SJCRH30 (cell line): ENCODE results near the gene SLC38A10. TPM values are rescaled to one million over a fixed set of nuclear protein-coding genes. Genes with fewer than 3 reads are reported as not detected.

ENCODE experiments used
- DNase-seq, 2 experiments: peaks; one replicate each; pipeline ENCODE4 v3.0.0-alpha.2; 2015 to 2020
- H3K27ac ChIP-seq: fragments of 250-450 bp; sonication (Bioruptor Pico); 2 replicates; pipeline ENCODE4 v1.5.1; 2020; ENCODE audit warnings: mild to moderate bottlenecking, moderate library complexity
- H3K27me3 ChIP-seq: fragments of 250-450 bp; sonication (Bioruptor Pico); 2 replicates; pipeline ENCODE4 v1.5.1; 2020; ENCODE audit warnings: mild to moderate bottlenecking, moderate library complexity
- H3K36me3 ChIP-seq: fragments of 250-450 bp; sonication (Bioruptor Pico); 2 replicates; pipeline ENCODE4 v1.5.1; 2020; ENCODE audit warnings: mild to moderate bottlenecking, moderate library complexity
- H3K4me1 ChIP-seq: fragments of 250-450 bp; sonication (Bioruptor Pico); 2 replicates; pipeline ENCODE4 v1.5.1; 2020; ENCODE audit warnings: mild to moderate bottlenecking, moderate library complexity
- H3K4me3 ChIP-seq: fragments of 250-450 bp; sonication (Bioruptor Pico); 2 replicates; pipeline ENCODE4 v1.5.1; 2020; ENCODE audit warnings: mild to moderate bottlenecking, moderate library complexity
- H3K9me3 ChIP-seq: fragments of 250-450 bp; sonication (Bioruptor Pico); replicated peaks from 2 replicates; pipeline ENCODE4 v1.5.1; 2020; ENCODE audit warnings: mild to moderate bottlenecking, moderate library complexity
- total RNA-seq: library from RNA; depleted of rRNA; stranded (reverse); fragments of >200 nt; shearing (Covaris generic); gene quantifications from 2 replicates; pipeline ENCODE4 v1.2.3, GENCODE V29; 2014

The SLC38A10 gene
- total RNA-seq, 1 experiment from 2014 or later, result 97.0 TPM

GRCh38 chr17:81246679-81247338 lies 48.3 kb downstream of the SLC38A10 start:
- Histone ChIP-seq H3K4me1 (no peaks in the 10 kb centered on the region), H3K27ac (no peak overlapping the region), H3K36me3 (peaks cover 4% of the 10 kb centered on the region; the same call in 1 of the 2 replicates), H3K9me3 (no peaks in the 10 kb centered on the region), H3K27me3 (no peaks in the 10 kb centered on the region), H3K4me3 (no peak overlapping the region)
- no peak for DNase-seq

GRCh38 chr17:81246343-81246670 lies 48.8 kb downstream of the SLC38A10 start:
- peaks cover 6% of the 10 kb centered on the region for H3K36me3 ChIP-seq
- no peaks in the 10 kb centered on the region for H3K9me3 ChIP-seq

GRCh38 chr17:81245665-81246342 lies 49.3 kb downstream of the SLC38A10 start:
- Histone ChIP-seq H3K9me3 (no peaks in the 10 kb centered on the region), H3K36me3 (peaks cover 10% of the 10 kb centered on the region), H3K4me1 (no peaks in the 10 kb centered on the region), H3K27me3 (no peaks in the 10 kb centered on the region), H3K27ac (no peak overlapping the region), H3K4me3 (no peak overlapping the region)
- DNase-seq, result no peak

More at GRCh38 chr17:81246343-81246670, 48.8 kb downstream of the SLC38A10 start:
- H3K4me3 ChIP-seq, result no peak overlapping the region
- H3K4me1 ChIP-seq, result no peaks in the 10 kb centered on the region
- H3K27ac ChIP-seq, result no peak overlapping the region
- DNase-seq, result no peak
- H3K27me3 ChIP-seq, result no peaks in the 10 kb centered on the region

- DNase-seq, result no peak
- H3K4me1 ChIP-seq, result no peaks in the 10 kb centered on the region; the same call in 1 of the 2 replicates
- no peaks in the 10 kb centered on the region for H3K9me3 ChIP-seq
- H3K36me3 ChIP-seq, result peaks cover 10% of the 10 kb centered on the region
- H3K27me3 ChIP-seq, result no peaks in the 10 kb centered on the region
- H3K27ac ChIP-seq, result no peak overlapping the region
- H3K4me3 ChIP-seq, result no peak overlapping the region
These were observed 50.0 kb downstream of the SLC38A10 start for GRCh38 chr17:81245024-81245664.

GRCh38 chr17:81244358-81245023 lies 50.6 kb downstream of the SLC38A10 start:
- no peak for DNase-seq
- Histone ChIP-seq H3K4me1 (no peaks in the 10 kb centered on the region; the same call in 1 of the 2 replicates), H3K4me3 (no peak overlapping the region), H3K27ac (no peak overlapping the region), H3K36me3 (peaks cover 10% of the 10 kb centered on the region), H3K9me3 (no peaks in the 10 kb centered on the region), H3K27me3 (no peaks in the 10 kb centered on the region)

GRCh38 chr17:81243333-81243664 lies 51.8 kb downstream of the SLC38A10 start:
- Histone ChIP-seq H3K9me3 (no peaks in the 10 kb centered on the region), H3K4me1 (no peaks in the 10 kb centered on the region; the same call in 1 of the 2 replicates), H3K4me3 (no peak overlapping the region), H3K27ac (no peak overlapping the region), H3K36me3 (peaks cover 10% of the 10 kb centered on the region), H3K27me3 (no peaks in the 10 kb centered on the region)
- no peak for DNase-seq

- Histone ChIP-seq H3K36me3 (peaks cover 10% of the 10 kb centered on the region), H3K4me3 (no peak overlapping the region), H3K9me3 (no peaks in the 10 kb centered on the region), H3K27me3 (no peaks in the 10 kb centered on the region), H3K27ac (no peak overlapping the region), H3K4me1 (peaks cover 5% of the 10 kb centered on the region; the same call in 1 of the 2 replicates)
- DNase-seq, result no peak
These were observed 52.4 kb downstream of the SLC38A10 start for GRCh38 chr17:81242421-81243332.

- H3K9me3 ChIP-seq, result no peaks in the 10 kb centered on the region
- no peak overlapping the region for H3K4me3 ChIP-seq
- H3K27ac ChIP-seq, result no peak overlapping the region
- peak; percentile 83 to 92 for DNase-seq
- no peaks in the 10 kb centered on the region for H3K27me3 ChIP-seq
- peaks cover 10% of the 10 kb centered on the region for H3K36me3 ChIP-seq
- peaks cover 7% of the 10 kb centered on the region; the same call in 1 of the 2 replicates for H3K4me1 ChIP-seq
These were observed 53.3 kb downstream of the SLC38A10 start for GRCh38 chr17:81241648-81242420.

GRCh38 chr17:81241203-81241602 lies 53.9 kb downstream of the SLC38A10 start:
- Histone ChIP-seq H3K36me3 (peaks cover 10% of the 10 kb centered on the region), H3K9me3 (no peaks in the 10 kb centered on the region), H3K4me1 (peaks cover 7% of the 10 kb centered on the region; the same call in 1 of the 2 replicates), H3K4me3 (no peak overlapping the region), H3K27me3 (no peaks in the 10 kb centered on the region), H3K27ac (no peak overlapping the region)
- DNase-seq, result peak in 1 of 2 experiments; percentile 41

- H3K27ac ChIP-seq, result no peak overlapping the region
- H3K36me3 ChIP-seq, result peaks cover 10% of the 10 kb centered on the region
- H3K4me1 ChIP-seq, result peaks cover 7% of the 10 kb centered on the region; the same call in 1 of the 2 replicates
- H3K27me3 ChIP-seq, result no peaks in the 10 kb centered on the region
- DNase-seq, result no peak
- H3K9me3 ChIP-seq, result no peaks in the 10 kb centered on the region
- no peak overlapping the region for H3K4me3 ChIP-seq
These were observed 54.3 kb downstream of the SLC38A10 start for GRCh38 chr17:81240761-81241160.

- peak overlapping the region; percentile 53 for H3K27ac ChIP-seq
- H3K4me1 ChIP-seq, result peaks cover 7% of the 10 kb centered on the region; the same call in 1 of the 2 replicates
- peaks cover 10% of the 10 kb centered on the region for H3K36me3 ChIP-seq
- DNase-seq, result no peak
- no peaks in the 10 kb centered on the region for H3K9me3 ChIP-seq
- H3K4me3 ChIP-seq, result peak overlapping the region; percentile 91
- H3K27me3 ChIP-seq, result no peaks in the 10 kb centered on the region
These were observed 55.2 kb downstream of the SLC38A10 start for GRCh38 chr17:81239714-81240555.

GRCh38 chr17:81238815-81239713 lies 56.0 kb downstream of the SLC38A10 start, which contains the start of the genes NDUFAF8 and TEPSIN:
NDUFAF8 (plus strand) TSS chr17:81239318; CDS start chr17:81239364, 46 bp downstream.
TEPSIN (minus strand) TSS chr17:81239055; CDS start chr17:81239033, 22 bp downstream.
- H3K27me3 ChIP-seq, result no peaks in the 10 kb centered on the region
- no peaks in the 10 kb centered on the region for H3K9me3 ChIP-seq
- peaks cover 7% of the 10 kb centered on the region; the same call in 1 of the 2 replicates for H3K4me1 ChIP-seq
- H3K4me3 ChIP-seq, result peak within 1 kb of the TSS; percentile 91
- peak; percentile 100 for DNase-seq
- H3K27ac ChIP-seq, result peak within 1 kb of the TSS; percentile 53
- H3K36me3 ChIP-seq, result peaks cover 10% of the 10 kb centered on the region
